Body of pancreas (tissue), 4 donors: ENCODE data around the gene GATAD2A.

Experiments
- POLR2A ChIP-seq, 3 donors: fragments of 450-650 bp; IDR thresholded peaks; one replicate each; pipeline ENCODE4 v1.6.1; 2016; ENCODE audit warnings: antibody characterized with exemption in 3 of 3, mild to moderate bottlenecking in 2 of 3
- TF ChIP-seq, protein P1 (sequence below), 7 experiments: fragments of 450-650 bp in 4 of 7; fragments of 200-600 bp in 3 of 7; sonication (generic) in 3 of 7; IDR thresholded peaks; one replicate each; pipeline ENCODE4 v1.5.1; 2016 to 2019; ENCODE audit warnings: antibody characterized with exemption in 7 of 7

DNA sequence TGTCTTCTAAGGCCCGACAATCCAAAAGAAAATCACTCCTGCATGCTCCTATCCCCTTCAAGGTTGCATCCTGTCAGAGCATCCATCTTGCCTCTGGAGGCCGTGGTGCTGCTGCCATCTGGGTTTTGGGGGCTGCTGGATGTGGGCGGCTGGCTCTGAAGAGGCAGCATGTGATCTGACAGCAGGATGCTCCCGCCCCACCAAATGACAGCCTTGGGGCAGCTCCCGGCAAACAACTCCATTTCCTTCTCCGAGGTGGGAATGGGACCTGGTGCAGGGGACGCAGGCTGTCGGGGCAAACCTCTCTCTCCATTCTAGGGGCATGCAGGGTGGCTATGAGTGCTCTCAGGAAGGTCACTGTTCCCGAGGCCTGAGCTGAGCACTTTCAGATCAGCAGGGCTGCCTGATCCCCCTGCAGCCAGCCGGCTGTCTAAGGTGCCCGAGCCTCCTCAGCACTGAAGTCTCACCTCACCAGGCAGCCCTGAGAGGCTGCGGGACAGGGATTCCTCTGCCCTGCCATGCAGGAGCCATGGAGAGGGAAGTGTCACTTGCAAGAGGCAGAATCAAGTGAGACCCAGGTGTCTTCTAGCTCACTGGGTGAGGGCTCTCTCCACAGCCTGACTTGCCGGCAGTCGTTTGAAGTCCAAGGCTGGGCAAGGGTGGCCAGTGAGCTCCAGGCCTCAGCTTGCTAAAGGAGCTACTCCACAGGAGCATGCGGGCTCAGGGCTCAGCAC, 81.0 kb downstream of the GATAD2A start:
- TF ChIP-seq, protein P1, sequence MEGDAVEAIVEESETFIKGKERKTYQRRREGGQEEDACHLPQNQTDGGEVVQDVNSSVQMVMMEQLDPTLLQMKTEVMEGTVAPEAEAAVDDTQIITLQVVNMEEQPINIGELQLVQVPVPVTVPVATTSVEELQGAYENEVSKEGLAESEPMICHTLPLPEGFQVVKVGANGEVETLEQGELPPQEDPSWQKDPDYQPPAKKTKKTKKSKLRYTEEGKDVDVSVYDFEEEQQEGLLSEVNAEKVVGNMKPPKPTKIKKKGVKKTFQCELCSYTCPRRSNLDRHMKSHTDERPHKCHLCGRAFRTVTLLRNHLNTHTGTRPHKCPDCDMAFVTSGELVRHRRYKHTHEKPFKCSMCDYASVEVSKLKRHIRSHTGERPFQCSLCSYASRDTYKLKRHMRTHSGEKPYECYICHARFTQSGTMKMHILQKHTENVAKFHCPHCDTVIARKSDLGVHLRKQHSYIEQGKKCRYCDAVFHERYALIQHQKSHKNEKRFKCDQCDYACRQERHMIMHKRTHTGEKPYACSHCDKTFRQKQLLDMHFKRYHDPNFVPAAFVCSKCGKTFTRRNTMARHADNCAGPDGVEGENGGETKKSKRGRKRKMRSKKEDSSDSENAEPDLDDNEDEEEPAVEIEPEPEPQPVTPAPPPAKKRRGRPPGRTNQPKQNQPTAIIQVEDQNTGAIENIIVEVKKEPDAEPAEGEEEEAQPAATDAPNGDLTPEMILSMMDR (IDR thresholded peaks at IDR 0.05) = no peak
- TF ChIP-seq POLR2A (IDR thresholded peaks at IDR 0.05) = no peak
